Liver (tissue), 9 donors: ENCODE results near the gene TBL1X. TPM values are rescaled to one million over a fixed set of nuclear protein-coding genes. Genes with fewer than 3 reads are reported as not detected.

Experiments
- DNase-seq: peaks from one replicate; pipeline ENCODE4 v3.0.0-alpha.2; 2017; ENCODE audit warnings: low spot score
- H3K27ac ChIP-seq, 2 donors: one replicate each; pipeline ENCODE4 v1.7.0; 2013; ENCODE audit warnings: inconsistent platforms in 2 of 2, low read length in 2 of 2, control low read depth in 1 of 2, low read depth in 1 of 2, mild to moderate bottlenecking in 1 of 2
- H3K27me3 ChIP-seq, 4 donors: one replicate each; pipeline versions ENCODE4 v1.6.1 to v1.7.0; 2013; ENCODE audit warnings: low read length in 3 of 4, inconsistent platforms in 1 of 4, mild to moderate bottlenecking in 1 of 4, moderate library complexity in 1 of 4; ENCODE audit not compliant: control insufficient read depth in 4 of 4, insufficient read depth in 4 of 4
- H3K36me3 ChIP-seq, 4 donors: one replicate each; pipeline versions ENCODE4 v1.6.1 to v1.7.0; 2013; ENCODE audit warnings: low read length in 3 of 4, mild to moderate bottlenecking in 3 of 4, low read depth in 1 of 4, moderate library complexity in 1 of 4; ENCODE audit not compliant: control insufficient read depth in 4 of 4, insufficient read depth in 3 of 4
- H3K4me1 ChIP-seq, 4 donors: one replicate each; pipeline versions ENCODE4 v1.6.1 to v1.7.0; 2013; ENCODE audit warnings: low read length in 3 of 4, mild to moderate bottlenecking in 3 of 4, moderate library complexity in 1 of 4; ENCODE audit not compliant: control insufficient read depth in 4 of 4, insufficient read depth in 4 of 4
- H3K4me3 ChIP-seq, 3 donors: one replicate each; pipeline versions ENCODE4 v1.6.1 to v1.7.0; 2013; ENCODE audit warnings: low read length in 3 of 3, control low read depth in 1 of 3, low read depth in 1 of 3, mild to moderate bottlenecking in 1 of 3
- H3K9ac ChIP-seq, 2 donors: one replicate each; pipeline ENCODE4 v1.7.0; 2013; ENCODE audit warnings: low read length in 2 of 2, mild to moderate bottlenecking in 2 of 2, moderate library complexity in 2 of 2, control low read depth in 1 of 2, low read depth in 1 of 2
- H3K9me3 ChIP-seq, 4 donors: one replicate each; pipeline versions ENCODE4 v1.6.1 to v1.7.0; 2013; ENCODE audit warnings: low read length in 3 of 4; ENCODE audit not compliant: control insufficient read depth in 4 of 4
- FOXA2 ChIP-seq: IDR thresholded peaks from 2 replicates; pipeline ENCODE4 v1.6.1; 2016; ENCODE audit warnings: antibody characterized with exemption
- HNF4A ChIP-seq, 2 donors: conservative IDR thresholded peaks; 2 replicates each; pipeline ENCODE4 v1.6.1; 2016; ENCODE audit warnings: antibody characterized with exemption in 2 of 2, mild to moderate bottlenecking in 2 of 2
- MAX ChIP-seq: IDR thresholded peaks from 2 replicates; pipeline ENCODE4 v1.6.1; 2016; ENCODE audit warnings: antibody characterized with exemption
- RAD21 ChIP-seq, 2 donors: IDR thresholded peaks; 2 replicates each; pipeline ENCODE4 v1.6.1; 2016; ENCODE audit warnings: antibody characterized with exemption in 2 of 2, mild to moderate bottlenecking in 2 of 2
- REST ChIP-seq: IDR thresholded peaks from 2 replicates; pipeline ENCODE4 v1.6.1; 2016; ENCODE audit warnings: antibody characterized with exemption, mild to moderate bottlenecking
- WGBS: extraction: QIAGEN DNeasy Blood & Tissue Kit; methylation state at CpG from one replicate; pipeline ENCODE4 v1.1.7; 2013; 5-methylcytosine and 5-hydroxymethylcytosine counted together
- polyA plus RNA-seq, 2 donors: library from polyadenylated mRNA; stranded (reverse) in 1 of 2; unstranded in 1 of 2; fragments of 200-250 nt in 1 of 2; fragments of >200 nt in 1 of 2; fragmentation: Nextera tagmentation in 1 of 2; extraction: Ambion mirVana in 1 of 2; gene quantifications; one replicate each; pipeline versions ENCODE4 v1.2.1 to v1.2.3, GENCODE V29; 2013 to 2015
- total RNA-seq, 2 donors: library from RNA; depleted of rRNA; stranded (reverse); fragments of >200 nt; gene quantifications; one replicate each; pipeline ENCODE4 v1.2.3, GENCODE V29; 2014
- TF ChIP-seq, protein P1 (sequence below): fragments of 150-350 bp; IDR thresholded peaks from 2 replicates; pipeline ENCODE4 v1.5.1; 2017; ENCODE audit warnings: improper control_type of control experiment, low read depth, low read length; ENCODE audit not compliant: missing input control
- donor health status: healthy.
- donor health status: healthy.
- donor health status: healthy.
- donor health status: healthy.
- donor health status: healthy.

TBL1X gene
- total and polyA plus RNA-seq, 4 donors, result 11.2 to 15.1 (median 11.8) TPM

DNA sequence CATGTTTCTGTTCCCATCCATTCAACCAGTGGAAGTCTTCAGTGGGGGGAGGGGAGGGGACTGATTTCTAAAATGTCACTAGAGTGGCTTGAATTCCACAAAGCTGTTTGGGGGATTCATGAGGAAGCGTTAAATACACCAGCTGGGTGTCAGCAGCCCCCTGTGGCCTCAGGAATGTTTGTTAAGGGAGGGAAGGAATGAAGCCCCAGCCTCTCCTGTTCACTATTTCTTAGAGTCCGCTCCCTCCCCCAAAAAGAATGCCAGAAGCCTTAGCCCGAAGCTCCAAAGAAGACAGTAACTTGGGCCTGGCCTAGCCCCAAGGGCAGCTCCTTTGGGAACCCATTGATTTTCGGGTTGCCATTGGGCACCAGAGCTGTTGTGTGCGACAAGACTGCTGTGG is 324.7 kb downstream of the TBL1X start:
- DNase-seq, result no peak
- Histone ChIP-seq H3K9me3 (no peaks in the 10 kb centered on the region), H3K27me3 (peaks cover 0 to 3% (median 0%) of the 10 kb centered on the region in 4 donors), H3K4me3 (no peak overlapping the region), H3K27ac (no peak overlapping the region), H3K36me3 (no peaks in the 10 kb centered on the region), H3K9ac (no peak overlapping the region), H3K4me1 (peaks cover 6 to 36% (median 20%) of the 10 kb centered on the region in 4 donors)
- TF ChIP-seq MAX, result no peak
- no peak for TF ChIP-seq FOXA2
- TF ChIP-seq REST, result no peak
- TF ChIP-seq HNF4A (conservative IDR thresholded peaks at IDR 0.05), result no peak
- TF ChIP-seq, protein P1, sequence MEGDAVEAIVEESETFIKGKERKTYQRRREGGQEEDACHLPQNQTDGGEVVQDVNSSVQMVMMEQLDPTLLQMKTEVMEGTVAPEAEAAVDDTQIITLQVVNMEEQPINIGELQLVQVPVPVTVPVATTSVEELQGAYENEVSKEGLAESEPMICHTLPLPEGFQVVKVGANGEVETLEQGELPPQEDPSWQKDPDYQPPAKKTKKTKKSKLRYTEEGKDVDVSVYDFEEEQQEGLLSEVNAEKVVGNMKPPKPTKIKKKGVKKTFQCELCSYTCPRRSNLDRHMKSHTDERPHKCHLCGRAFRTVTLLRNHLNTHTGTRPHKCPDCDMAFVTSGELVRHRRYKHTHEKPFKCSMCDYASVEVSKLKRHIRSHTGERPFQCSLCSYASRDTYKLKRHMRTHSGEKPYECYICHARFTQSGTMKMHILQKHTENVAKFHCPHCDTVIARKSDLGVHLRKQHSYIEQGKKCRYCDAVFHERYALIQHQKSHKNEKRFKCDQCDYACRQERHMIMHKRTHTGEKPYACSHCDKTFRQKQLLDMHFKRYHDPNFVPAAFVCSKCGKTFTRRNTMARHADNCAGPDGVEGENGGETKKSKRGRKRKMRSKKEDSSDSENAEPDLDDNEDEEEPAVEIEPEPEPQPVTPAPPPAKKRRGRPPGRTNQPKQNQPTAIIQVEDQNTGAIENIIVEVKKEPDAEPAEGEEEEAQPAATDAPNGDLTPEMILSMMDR, result no peak
- TF ChIP-seq RAD21 (IDR thresholded peaks at IDR 0.05), result no peak
- WGBS, result 67% methylated on average over 5 of the region's 5 CpGs
